Mesothelial cell of epicardium (in vitro differentiated cells): Measurements from ENCODE around the gene DPY19L1. TPM values are rescaled to one million over a fixed set of nuclear protein-coding genes. Genes with fewer than 3 reads are reported as not detected.

Experiments
- DNase-seq, 2 experiments: peaks; one replicate each; pipeline ENCODE4 v3.0.0; 2021; ENCODE audit warnings: low spot score in 2 of 2; ENCODE audit not compliant: unreplicated experiment in 2 of 2
- H3K27ac Mint-ChIP-seq: 2 replicates; pipeline ENCODE4 v1.8.0; 2021; ENCODE audit warnings: mixed read lengths
- H3K27me3 Mint-ChIP-seq: 2 replicates; pipeline ENCODE4 v1.8.0; 2021; ENCODE audit warnings: low read depth, mixed read lengths
- H3K36me3 Mint-ChIP-seq: 2 replicates; pipeline ENCODE4 v1.8.0; 2021; ENCODE audit warnings: mixed read lengths
- H3K4me1 Mint-ChIP-seq: 2 replicates; pipeline ENCODE4 v1.8.0; 2021; ENCODE audit warnings: mixed read lengths
- H3K4me3 Mint-ChIP-seq: 2 replicates; pipeline ENCODE4 v1.8.0; 2021; ENCODE audit warnings: mild to moderate bottlenecking, moderate library complexity, mixed read lengths
- H3K9me3 Mint-ChIP-seq: 2 replicates; pipeline ENCODE4 v1.8.0; 2021; ENCODE audit warnings: mixed read lengths
- CTCF ChIP-seq: fragments of 200-600 bp; sonication (generic); IDR thresholded peaks from one replicate; pipeline ENCODE4 v1.5.0; 2021; ENCODE audit warnings: antibody characterized with exemption; ENCODE audit not compliant: unreplicated experiment
- total RNA-seq: library from RNA; stranded (reverse); gene quantifications from 3 replicates; pipeline ENCODE4 v1.2.1, GENCODE V29; 2021

DPY19L1 gene
- total RNA-seq, 1 donor from 2014 or later = 21.8 TPM

DNA sequence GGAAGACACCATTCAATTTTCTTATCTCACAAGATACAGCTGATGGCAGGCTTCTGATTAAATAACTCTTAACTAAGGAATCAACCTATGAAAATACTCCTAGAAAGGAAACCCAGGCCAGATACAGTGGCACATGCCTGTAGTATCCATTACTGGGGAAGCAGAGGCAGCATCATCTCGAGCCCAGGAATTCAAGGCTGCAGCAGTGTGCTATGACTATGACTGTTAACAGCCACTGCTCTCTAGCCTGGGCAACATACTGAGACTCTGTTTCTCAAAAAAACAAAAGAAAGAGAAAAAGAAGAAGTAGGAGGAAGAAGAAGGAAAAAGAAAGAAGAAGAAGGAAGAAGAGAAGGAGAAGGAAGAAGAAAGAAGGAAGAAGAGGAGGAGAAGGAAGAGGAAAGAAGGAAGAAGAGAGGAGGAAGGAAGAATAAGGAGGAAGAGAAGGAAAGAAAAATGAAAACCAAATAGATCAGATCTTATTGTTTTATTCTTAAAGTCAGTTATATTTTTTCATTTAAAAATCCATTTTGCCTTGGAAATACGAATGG lies 18.0 kb downstream of the DPY19L1 start:
- H3K4me1 Mint-ChIP-seq = peaks cover 2% of the 10 kb centered on the region
- H3K27ac Mint-ChIP-seq = no peak overlapping the region
- no peaks in the 10 kb centered on the region for H3K27me3 Mint-ChIP-seq
- TF ChIP-seq CTCF = no peak
- no peak for DNase-seq
- no peaks in the 10 kb centered on the region for H3K9me3 Mint-ChIP-seq
- H3K36me3 Mint-ChIP-seq = no peaks in the 10 kb centered on the region
- no peak overlapping the region for H3K4me3 Mint-ChIP-seq

GRCh38 chr7:35015346-35015859 lies 21.9 kb downstream of the DPY19L1 start:
- H3K36me3 Mint-ChIP-seq = no peaks in the 10 kb centered on the region
- peaks cover 1% of the 10 kb centered on the region for H3K4me1 Mint-ChIP-seq
- no peak overlapping the region for H3K27ac Mint-ChIP-seq
- no peaks in the 10 kb centered on the region for H3K9me3 Mint-ChIP-seq
- no peaks in the 10 kb centered on the region for H3K27me3 Mint-ChIP-seq
- H3K4me3 Mint-ChIP-seq = no peak overlapping the region
- DNase-seq = no peak
- TF ChIP-seq CTCF = no peak

GRCh38 chr7:35012160-35012559 lies 25.1 kb downstream of the DPY19L1 start:
- Mint-ChIP-seq H3K27me3 (no peaks in the 10 kb centered on the region), H3K27ac (no peak overlapping the region), H3K4me3 (no peak overlapping the region), H3K36me3 (no peaks in the 10 kb centered on the region), H3K9me3 (no peaks in the 10 kb centered on the region), H3K4me1 (no peaks in the 10 kb centered on the region)
- TF ChIP-seq CTCF = no peak
- no peak for DNase-seq

- no peak for TF ChIP-seq CTCF
- Mint-ChIP-seq H3K4me3 (no peak overlapping the region), H3K9me3 (no peaks in the 10 kb centered on the region)
Observed at GRCh38 chr7:35011085-35011484, 26.2 kb downstream of the DPY19L1 start.

DNA sequence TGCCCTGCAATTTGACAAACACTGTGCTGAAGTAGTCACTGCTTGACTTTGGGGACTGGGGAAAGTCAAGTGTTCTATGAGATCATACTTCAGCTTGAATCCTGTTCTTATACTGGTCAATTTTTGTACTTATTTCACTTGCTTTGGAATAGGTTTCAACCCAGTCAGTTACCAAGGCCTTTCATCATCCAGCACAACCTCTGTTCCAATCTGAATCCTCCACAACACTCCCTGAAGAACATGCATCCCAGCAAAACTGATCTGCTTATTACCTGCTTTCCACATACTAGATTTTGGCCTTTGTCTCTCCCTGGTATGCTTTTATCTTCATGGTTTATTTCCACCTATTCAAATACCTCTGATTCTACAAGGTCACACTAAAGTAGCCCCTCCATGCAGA lies 29.5 kb downstream of the DPY19L1 start:
- Mint-ChIP-seq H3K27me3 (no peaks in the 10 kb centered on the region), H3K9me3 (no peaks in the 10 kb centered on the region), H3K4me3 (no peak overlapping the region), H3K36me3 (no peaks in the 10 kb centered on the region), H3K4me1 (peaks cover 4% of the 10 kb centered on the region), H3K27ac (no peak overlapping the region)
- no peak for DNase-seq
- no peak for TF ChIP-seq CTCF

More at GRCh38 chr7:35011085-35011484, 26.2 kb downstream of the DPY19L1 start:
- H3K36me3 Mint-ChIP-seq = no peaks in the 10 kb centered on the region
- DNase-seq = no peak
- no peak overlapping the region for H3K27ac Mint-ChIP-seq
- no peaks in the 10 kb centered on the region for H3K4me1 Mint-ChIP-seq
- H3K27me3 Mint-ChIP-seq = no peaks in the 10 kb centered on the region
